Activated CD4-positive, CD25-positive, alpha-beta regulatory T cell treated with anti-CD3 and anti-CD28 coated beads, Interleukin-2, amount 50 U/mL, for 16 hours (primary cell): ENCODE measurements around the gene NPHP3.
A peak's percentile ranks its signal among the peaks of the same experiment; 100 is the strongest.
"Not testable (repeated sequence)": the region's sequence is repeated elsewhere in the genome, so short reads cannot be mapped to it uniquely, and the experiment has no call there.

Source experiments
- DNase-seq: peaks from one replicate; pipeline ENCODE4 v3.0.0-alpha.2; 2020; ENCODE audit warnings: low read depth, low spot score

The NPHP3 gene, protein sequence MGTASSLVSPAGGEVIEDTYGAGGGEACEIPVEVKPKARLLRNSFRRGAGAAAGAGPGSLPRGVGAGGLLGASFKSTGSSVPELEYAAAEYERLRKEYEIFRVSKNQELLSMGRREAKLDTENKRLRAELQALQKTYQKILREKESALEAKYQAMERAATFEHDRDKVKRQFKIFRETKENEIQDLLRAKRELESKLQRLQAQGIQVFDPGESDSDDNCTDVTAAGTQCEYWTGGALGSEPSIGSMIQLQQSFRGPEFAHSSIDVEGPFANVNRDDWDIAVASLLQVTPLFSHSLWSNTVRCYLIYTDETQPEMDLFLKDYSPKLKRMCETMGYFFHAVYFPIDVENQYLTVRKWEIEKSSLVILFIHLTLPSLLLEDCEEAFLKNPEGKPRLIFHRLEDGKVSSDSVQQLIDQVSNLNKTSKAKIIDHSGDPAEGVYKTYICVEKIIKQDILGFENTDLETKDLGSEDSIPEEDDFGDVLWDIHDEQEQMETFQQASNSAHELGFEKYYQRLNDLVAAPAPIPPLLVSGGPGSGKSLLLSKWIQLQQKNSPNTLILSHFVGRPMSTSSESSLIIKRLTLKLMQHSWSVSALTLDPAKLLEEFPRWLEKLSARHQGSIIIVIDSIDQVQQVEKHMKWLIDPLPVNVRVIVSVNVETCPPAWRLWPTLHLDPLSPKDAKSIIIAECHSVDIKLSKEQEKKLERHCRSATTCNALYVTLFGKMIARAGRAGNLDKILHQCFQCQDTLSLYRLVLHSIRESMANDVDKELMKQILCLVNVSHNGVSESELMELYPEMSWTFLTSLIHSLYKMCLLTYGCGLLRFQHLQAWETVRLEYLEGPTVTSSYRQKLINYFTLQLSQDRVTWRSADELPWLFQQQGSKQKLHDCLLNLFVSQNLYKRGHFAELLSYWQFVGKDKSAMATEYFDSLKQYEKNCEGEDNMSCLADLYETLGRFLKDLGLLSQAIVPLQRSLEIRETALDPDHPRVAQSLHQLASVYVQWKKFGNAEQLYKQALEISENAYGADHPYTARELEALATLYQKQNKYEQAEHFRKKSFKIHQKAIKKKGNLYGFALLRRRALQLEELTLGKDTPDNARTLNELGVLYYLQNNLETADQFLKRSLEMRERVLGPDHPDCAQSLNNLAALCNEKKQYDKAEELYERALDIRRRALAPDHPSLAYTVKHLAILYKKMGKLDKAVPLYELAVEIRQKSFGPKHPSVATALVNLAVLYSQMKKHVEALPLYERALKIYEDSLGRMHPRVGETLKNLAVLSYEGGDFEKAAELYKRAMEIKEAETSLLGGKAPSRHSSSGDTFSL (N-terminal part only)

DNA sequence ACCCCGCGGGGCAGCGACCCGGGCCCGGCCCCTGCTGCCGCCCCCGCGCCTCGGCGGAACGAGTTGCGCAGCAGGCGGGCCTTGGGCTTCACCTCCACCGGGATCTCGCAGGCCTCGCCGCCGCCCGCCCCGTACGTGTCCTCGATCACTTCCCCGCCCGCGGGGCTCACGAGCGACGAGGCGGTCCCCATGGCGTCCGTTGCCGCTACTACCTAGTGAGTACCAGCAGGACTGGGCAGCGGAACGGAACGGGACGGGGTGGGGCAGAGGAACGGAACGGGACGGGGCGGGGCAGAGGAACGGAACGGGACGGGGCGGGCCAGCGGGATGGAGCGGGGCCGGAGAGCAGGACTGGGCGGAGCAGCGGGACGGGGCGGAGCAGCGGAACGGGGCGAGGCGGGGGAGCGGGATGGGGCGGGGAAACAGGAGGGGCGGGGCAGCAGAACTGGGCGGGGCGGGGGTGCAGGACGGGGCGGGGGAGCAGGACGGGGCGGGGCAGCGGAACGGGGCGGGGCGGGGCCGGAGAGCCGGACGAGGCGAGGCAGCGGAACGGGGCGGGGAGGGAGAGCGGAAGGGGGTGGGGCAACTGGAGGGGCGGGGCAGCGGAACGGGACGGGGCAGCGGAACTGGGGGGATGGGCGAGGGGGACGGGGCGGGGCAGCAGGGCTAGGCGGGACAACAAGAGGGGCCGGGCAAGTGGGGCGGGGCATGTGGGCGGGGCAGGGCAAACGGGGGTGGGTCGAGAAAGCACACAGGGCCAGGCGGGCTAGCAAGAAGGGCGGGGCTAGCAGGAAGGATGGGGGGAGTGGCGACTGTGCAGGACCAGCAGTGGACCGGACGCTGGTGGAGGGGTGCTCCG, at the start of gene NPHP3:
Gene NPHP3 (minus strand): TSS at position 245 of the 859 bp plus-strand sequence. CDS start 54 bp downstream, at position 191.
- DNase-seq, result peak; percentile 89

DNA sequence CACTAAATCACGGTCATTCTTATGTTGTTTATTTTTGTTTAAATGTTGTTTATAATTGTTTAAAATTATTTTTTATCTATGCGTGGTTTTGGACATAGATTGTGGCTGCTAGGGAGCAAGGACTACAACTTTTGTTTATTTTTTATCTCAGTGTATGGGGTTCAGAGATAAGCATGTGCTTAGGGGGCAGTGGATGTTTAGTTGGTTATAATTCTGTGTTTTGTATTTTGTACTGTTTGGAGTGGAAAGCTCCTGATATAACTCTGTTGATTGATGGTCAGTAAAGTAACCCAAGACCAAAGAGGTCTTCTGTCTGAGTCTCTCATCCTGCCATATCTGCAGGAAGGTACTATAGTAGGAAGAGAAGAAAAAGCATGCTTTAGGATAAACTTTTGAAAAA, 36.5 kb upstream of the NPHP3 start:
- no peak for DNase-seq

DNA sequence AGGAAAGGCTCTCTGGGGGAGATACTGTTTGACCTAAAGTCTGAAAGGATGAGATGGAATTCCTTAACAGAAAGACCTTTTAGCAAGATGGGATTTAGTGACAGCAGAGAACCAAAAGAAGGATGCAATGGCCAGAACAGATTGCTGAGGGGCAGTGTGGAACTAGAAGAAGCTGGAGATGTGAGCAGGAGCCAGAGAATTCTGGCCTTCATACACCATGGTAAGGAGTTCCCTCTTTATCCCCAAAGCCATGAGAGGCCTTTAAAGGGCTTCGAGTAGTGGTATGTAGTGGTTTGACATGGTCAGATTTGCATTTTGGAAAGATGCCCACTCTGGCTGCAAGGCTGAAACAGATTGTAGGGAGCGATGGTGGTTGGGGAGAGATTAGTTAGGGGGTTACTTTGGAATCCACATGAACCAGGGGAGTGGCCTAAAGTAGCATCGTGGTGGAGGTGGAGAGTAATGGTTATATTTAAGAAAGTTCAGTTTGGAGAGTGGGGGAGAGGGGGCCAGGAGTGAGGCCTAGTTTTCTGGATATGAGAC, 34.0 kb upstream of the NPHP3 start:
- no peak for DNase-seq

DNA sequence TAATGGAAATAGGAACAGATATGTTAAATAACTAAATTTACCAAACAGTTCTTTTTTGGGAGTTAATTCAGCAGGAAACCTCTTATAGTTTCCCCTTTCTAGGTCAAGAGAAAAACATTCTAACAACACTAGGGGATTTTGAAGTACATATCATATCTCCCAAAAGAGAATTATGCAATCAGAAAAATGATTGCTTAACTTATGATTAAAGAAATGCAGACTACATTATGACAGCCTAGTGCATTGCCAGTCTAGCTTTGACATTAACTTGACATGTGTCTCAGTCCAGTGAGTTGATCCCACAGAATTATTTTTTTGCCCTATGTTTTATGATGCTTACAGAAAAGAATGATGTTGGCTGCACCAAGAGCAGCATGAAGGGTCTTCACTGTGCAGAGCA, 31.7 kb upstream of the NPHP3 start:
- no peak for DNase-seq

DNA sequence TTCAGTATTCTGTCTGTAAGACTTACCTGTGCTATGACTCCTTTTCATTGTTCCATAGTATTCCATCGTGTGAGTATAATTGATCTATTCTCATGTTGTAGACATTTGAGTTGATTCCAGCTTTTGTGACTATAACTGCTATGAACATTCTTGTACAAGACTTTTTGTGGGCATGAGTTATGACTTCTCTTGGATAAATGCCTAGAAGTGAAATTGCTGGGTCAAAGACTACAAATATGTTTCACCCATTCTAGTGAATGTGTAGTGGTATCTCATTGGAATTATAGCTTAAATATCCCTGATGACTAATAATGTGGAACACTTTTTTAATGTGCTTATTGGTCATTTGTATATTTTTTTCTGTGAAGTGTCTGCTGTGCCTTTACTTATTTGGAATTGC, 27.6 kb upstream of the NPHP3 start:
- DNase-seq, result no peak

DNA sequence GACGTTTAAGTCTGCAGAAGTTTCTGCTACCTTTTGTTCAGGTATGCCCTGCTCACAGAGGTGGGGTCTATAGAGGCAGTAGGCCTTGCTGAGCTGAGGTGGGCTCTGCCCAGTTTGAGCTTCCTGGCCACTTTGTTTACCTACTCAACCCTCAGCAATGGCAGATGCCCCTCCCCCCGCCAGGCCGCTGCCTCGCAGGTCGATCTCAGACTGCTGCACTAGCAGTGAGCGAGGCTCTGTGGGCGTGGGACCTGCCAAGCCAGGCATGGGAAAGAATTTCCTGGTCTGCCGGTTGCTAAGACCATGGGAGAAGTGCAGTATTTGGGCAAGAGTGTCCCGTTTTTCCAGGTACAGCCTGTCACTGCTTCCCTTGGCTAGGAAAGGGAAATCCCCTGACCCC, 24.5 kb upstream of the NPHP3 start:
- DNase-seq, result not testable (repeated sequence)

DNA sequence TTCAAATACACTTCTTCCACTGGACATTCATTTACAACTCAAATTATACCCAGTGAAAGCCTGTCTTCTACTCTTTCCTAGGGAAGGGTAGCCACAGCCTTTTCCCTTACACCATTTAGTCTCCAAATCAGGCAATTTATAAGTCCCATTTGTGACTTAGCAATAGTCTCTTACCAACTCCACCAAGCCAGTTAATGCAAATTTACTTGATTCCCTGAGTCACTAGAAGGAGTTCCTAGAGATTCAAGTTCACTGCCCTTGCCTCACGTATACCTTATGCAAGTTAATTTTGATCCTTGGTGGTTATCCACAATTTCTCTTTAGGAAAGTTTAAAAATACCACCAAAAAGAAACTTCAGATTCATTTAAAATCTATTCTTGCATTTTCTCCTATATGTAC, 16.1 kb upstream of the NPHP3 start:
- no peak for DNase-seq

DNA sequence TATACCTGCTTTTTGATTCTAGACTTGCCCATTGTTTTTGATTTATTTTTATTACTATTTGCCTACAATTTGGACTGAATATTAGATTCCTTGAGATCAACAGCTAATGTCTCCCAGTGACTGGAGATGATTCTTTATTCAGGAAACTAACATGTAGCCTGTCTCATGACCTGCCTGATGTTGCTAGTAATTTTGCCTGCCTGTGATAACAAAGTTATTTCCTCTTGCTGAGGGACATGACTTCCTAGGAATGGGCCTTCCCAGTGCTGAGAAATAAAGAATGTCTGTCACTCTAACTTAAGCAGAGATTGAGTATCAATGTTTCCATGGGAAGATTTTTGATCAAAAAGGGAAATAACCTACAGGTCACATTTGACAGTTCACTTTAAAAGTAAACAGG, 13.4 kb upstream of the NPHP3 start:
- no peak for DNase-seq

DNA sequence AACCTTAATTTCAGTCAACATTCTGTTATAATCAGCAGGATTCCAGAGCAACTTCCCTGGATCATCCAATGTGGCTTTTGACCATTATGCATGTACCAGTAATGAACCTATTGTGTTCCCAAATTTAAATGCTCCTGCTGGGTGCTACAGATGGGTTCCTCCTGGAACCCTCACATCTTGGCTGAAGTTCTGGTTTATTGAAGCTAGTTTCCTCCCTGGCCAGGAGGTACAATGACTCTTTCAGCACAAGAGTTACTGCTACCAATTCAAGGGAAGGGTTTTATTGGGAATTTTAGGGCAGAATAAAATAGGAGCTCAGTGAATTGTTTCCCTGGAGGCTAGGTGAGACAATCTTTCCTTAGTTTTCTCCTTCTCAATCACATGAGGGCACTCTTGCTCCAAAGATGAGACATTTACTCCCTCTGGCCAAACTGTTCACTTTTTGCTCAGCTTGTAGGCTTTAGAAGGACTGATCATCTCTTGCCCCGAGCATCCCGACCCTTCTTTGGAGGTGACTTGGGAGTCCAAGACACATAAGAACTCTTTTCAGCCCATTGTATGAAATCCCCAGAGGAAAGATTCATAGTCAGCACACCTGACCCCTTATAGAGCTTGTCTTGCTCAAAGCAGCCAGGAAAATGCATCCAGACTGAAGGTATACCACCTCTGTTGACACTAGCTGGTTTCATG, 8.8 kb upstream of the NPHP3 start:
- no peak for DNase-seq

DNA sequence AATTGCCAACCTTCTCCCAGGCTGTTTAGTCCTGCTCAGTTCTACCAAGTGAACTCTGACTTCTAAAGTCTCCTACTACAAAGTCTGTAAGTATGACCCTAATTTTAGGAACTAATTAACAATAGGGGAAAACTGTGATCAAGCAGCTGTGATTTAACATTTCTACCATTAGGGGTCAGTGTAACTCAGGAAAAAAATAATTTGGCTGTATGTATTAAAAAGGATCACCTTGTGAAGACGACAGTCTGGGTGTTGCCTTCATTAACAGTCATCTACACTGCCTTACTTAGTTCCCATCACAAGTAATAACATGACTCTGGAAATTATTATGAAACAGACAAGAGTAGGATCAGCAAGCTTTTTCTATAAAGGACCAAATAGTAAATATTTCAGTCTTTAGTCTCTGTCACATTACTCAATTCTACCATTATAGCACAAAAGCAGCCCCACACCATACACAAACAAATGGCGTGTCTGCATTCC, 4.2 kb upstream of the NPHP3 start:
- DNase-seq, result no peak

DNA sequence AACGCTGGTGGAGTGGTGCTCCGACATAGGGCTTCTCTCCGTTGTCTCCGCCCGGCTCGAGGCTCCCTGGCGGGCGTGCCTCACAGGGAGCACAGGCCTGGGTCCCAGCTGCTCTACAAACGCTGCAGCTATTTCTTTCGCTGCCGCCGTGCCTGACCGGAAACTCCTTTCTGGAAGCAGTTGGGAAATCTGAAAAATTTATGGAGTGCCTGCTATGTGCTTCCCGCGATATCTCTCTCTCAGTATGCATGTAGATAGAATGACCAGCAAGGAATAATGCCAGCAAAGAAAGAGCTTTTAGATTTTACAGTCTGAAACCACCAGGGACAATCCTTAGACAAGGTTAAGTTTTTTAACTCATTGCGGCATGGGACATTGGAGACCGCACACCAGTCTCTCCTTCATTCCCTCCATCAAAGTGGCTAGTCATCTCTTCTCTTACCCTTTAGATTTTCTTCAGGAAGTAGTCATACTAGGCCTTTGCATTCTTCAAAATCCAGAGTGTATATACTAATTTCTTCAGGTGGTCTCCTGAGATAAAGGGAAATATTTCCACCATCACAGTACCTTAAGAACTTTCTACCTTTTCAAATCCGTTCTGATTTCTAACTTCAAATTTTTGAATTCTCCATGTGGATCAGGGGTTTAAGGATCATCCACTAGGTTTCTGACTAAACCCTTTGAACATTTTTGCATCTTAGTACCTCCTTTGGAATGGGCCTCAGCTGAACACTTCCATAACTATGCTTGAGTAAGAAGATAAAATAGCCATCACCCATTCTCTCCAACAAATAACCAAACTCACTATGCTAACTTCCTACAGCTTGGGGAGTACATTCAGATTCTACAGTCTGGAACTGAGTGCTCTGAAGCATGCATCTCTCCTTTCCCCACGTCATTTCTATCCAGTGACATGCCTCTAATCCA, 1.1 kb upstream of the NPHP3 start:
- no peak for DNase-seq

DNA sequence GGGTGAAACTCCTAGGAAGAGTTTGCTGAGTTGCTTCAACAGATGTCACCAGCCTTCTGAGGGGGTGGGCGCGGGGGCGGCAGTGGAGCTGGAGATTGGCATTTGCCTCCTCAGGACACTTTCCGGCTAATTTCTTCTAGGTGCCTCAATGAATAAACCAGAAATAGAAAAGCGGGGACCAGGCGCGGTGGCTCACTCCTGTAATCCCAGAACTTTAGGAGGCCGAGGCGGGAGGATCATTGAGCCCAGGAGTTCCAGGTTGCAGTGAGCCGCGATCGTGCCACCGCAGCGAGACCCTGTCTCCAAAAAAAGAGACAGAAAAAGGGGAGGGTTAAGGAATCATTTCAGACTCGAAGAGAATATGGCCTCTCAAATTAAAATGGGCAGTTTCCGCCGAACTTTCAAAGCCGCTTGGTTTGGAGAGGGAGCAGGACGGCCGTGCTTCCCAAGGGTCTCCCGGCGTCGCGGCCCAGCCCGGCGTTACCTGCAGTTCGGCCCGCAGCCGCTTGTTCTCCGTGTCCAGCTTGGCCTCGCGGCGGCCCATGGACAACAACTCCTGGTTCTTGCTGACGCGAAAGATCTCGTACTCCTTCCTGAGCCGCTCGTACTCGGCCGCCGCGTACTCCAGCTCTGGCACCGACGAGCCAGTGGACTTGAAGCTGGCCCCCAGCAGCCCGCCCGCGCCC, 587 bp downstream of the NPHP3 start:
- DNase-seq, result peak; percentile 3

DNA sequence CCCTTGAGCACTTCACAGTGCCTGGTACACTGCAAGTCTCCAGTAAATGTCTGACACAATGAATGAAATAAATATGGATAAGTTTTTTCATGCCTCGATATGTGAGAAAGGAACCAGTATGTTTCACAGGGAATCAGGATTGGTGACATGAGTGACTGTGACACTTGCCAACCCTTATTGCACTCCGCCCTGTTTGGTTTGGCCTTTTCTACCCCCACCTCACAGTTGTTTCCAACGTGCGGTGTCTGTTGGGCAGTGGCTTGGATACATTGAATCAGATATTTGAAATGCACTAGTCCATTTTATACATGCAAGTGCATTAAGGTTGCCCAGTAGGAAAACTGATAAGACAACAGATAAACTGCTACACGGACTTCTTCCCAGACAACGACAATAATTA, 2.0 kb downstream of the NPHP3 start:
- no peak for DNase-seq

DNA sequence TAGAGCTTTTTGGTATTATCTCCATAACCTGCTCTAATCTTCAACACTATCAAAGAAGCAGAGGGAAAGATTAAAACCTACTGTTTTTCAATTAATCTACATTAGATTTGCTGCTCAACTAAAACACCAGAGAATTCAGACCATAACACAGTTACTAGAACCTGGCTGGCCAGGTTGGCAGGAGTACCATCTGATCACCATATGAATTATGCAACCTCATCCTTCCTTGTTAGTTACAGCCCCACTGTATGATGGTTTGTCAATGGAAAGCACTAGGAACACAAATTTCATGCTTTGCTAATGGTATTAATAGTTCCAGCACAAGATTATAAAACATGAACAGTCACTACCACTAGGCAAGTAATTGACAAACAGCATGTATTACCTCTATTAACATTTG, 5.8 kb downstream of the NPHP3 start:
- DNase-seq, result no peak

DNA sequence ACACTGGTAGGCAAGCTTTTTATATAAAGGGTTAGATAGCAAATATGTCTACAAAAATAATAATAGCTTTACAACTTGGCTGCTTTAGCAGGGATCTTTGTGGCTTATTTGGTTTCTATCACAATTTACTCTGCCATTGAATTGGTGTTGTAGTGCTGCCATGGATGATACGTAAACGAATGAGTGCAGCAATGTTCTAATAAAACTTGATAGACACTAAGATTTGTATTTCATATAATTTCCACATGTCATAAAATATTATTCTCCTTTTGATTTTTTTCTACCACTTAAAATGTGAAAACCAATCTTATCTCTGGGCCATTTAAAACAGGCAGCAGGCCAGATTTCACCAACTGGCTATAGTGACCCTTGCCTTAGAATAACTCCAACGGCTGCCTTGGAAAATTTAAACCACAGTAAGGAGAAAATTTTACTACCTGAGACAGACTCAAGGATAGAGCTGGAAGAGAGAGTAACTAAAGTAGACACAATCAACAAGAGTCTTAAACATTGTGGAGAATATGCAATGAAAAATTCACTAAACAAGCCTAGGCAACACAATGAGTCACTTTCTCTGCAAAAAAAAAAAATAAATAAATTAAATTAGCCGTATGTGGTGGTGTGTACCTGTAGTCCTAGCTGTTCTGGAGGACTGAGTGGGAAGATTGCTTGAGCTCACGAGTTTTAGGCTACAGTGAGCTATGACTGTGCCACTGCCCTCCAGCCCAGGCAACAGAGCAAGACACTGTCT, 8.1 kb downstream of the NPHP3 start:
- DNase-seq, result no peak

DNA sequence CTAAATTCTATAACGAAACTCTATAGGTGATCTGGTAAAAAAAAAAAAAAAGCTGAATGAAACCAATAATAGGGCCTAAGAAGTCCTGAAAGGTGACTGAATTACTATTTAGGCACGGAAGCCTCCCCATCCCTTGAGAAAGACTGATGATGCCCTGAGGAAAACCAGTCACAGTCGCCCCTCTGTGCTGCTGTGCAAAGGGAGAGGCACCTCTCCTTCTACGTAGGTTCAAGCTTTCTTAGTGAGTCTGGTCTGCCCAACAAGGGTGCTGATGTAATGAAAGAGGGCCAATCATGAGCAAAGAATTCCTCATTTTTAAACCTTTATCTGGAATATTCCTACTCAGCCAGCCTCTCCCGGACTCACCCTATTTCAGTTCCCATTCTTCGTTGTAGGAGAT, 11.9 kb downstream of the NPHP3 start:
- no peak for DNase-seq

DNA sequence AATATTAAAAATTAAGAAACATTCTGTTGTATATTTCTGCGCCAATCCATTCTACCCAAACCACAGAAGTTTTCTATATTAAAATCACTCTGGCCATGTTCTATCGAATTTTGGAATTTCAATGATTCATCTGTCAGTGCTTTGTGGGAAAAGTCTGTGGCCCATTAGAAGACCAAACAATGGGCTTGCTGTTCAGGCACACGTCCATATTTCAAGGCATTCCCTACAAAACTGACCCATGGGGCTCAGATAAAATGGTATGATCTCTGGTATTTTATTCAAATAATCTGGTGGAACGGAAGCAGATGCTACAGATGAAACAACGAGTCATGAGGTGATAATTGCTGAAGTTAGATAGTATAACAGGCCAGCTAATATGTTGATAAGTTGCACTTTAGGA, 12.4 kb downstream of the NPHP3 start:
- DNase-seq, result no peak
